B cell (primary cell): Measurements from ENCODE around the gene ADCY1.

ENCODE experiments used
- EZH2 ChIP-seq: IDR thresholded peaks from 2 replicates; pipeline ENCODE4 v1.6.1; 2012; ENCODE audit warnings: borderline replicate concordance, low read depth, mild to moderate bottlenecking, moderate library complexity, low read length; ENCODE audit not compliant: insufficient read depth, poor library complexity, severe bottlenecking
- TF ChIP-seq, protein P1 (sequence below): fragments of 200-600 bp; IDR thresholded peaks from one replicate; pipeline ENCODE4 v1.8.0; 2022; ENCODE audit warnings: antibody characterized with exemption, mild to moderate bottlenecking

GRCh38 chr7:45623157-45623556 is 49.0 kb downstream of the ADCY1 start:
- no peak for TF ChIP-seq EZH2
- TF ChIP-seq, protein P1, sequence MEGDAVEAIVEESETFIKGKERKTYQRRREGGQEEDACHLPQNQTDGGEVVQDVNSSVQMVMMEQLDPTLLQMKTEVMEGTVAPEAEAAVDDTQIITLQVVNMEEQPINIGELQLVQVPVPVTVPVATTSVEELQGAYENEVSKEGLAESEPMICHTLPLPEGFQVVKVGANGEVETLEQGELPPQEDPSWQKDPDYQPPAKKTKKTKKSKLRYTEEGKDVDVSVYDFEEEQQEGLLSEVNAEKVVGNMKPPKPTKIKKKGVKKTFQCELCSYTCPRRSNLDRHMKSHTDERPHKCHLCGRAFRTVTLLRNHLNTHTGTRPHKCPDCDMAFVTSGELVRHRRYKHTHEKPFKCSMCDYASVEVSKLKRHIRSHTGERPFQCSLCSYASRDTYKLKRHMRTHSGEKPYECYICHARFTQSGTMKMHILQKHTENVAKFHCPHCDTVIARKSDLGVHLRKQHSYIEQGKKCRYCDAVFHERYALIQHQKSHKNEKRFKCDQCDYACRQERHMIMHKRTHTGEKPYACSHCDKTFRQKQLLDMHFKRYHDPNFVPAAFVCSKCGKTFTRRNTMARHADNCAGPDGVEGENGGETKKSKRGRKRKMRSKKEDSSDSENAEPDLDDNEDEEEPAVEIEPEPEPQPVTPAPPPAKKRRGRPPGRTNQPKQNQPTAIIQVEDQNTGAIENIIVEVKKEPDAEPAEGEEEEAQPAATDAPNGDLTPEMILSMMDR = no peak
